Inflammatory macrophage treated with lipopolysaccharide for 4 hours (primary cell): ENCODE measurements around the gene TMEM14A.
"Not testable (repeated sequence)": the region's sequence is repeated elsewhere in the genome, so short reads cannot be mapped to it uniquely, and the experiment has no call there.

Source experiments
- DNase-seq: peaks from one replicate; pipeline ENCODE4 v3.0.0-alpha.2; 2020

TMEM14A gene

GRCh38 chr6:52704781-52705502 lies 34.0 kb downstream of the TMEM14A start:
- DNase-seq, result not testable (repeated sequence)

DNA sequence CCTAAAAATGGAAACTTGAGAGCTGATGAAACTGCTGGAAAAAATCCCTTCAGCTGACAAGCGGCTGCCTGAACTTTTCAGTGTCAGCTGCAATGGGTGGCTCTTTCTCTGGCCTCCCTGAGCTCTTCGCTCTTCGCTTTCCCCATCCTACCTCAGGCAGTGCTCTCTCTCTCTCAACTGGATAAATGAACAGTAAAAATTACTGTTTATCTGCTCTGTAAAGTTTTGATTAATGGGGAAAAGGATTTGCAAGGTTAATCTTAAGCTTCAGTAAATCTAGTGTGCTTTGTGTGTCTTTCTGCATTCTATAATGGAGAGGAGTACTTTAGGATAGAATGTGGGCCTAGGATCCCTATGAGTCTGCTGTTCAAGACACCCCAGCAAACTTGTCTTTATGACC lies 35.1 kb downstream of the TMEM14A start:
- no peak for DNase-seq

GRCh38 chr6:52707963-52708680 lies 37.2 kb downstream of the TMEM14A start:
- DNase-seq, result no peak

GRCh38 chr6:52712136-52712535 lies 41.2 kb downstream of the TMEM14A start:
- DNase-seq, result no peak

GRCh38 chr6:52714761-52715160 lies 43.8 kb downstream of the TMEM14A start:
- DNase-seq, result not testable (repeated sequence)

DNA sequence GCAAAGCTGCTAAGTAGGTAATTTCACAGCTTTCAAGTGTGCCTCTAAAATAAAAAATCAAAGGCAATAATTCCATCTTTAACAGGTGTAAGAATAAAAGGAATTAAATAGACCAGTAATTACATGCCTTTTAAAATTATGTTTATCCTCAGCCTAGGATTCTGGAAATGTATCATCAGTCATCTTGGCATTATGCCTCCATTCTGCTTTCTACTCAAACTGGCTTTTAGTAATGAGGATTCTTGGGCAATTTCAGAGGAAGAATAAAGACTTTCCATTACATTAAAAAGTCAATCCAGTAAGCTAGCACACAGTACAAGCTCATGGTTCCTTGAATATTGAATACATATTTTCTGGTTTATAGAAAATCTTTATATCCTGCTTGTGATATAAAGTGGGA lies 47.6 kb downstream of the TMEM14A start:
- DNase-seq, result no peak

DNA sequence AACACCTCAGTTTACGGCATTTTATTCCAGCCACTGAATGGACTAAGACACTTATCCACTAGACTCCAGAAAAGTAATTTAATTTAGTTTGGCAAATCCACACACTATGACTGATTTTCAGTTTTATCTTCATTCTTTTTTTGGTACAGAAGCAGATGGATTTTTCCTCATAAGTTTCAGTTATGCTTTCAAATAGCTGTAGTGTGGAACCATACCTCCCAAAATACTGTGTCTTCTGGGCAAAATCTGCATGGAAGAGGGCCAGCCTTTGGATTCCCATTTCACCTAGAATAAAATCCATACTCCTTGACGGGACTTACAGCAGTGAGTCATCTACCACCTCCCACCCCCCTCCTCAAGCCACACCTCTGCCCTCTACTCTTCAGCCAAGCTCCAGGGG lies 49.4 kb downstream of the TMEM14A start:
- no peak for DNase-seq

DNA sequence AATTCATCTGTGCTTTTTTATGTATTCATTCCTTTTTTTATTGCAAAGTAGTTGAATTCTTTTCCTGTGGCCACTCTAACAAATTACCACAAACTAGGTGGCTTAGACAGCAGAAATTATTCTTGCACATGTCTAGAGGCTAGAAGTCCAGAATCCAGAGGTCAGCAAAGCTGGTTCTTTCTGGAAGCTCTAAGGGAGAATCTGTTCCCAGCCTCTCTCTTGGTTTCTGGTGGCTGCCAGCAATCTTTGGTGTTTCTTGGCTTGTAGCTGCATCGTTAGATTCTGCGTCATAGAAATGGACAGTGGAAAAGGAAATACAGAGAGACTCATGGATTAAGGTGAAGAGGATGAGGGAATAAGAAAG lies 53.1 kb downstream of the TMEM14A start:
- DNase-seq, result no peak

GRCh38 chr6:52724406-52725121 lies 53.7 kb downstream of the TMEM14A start:
- peak; percentile 82 for DNase-seq

DNA sequence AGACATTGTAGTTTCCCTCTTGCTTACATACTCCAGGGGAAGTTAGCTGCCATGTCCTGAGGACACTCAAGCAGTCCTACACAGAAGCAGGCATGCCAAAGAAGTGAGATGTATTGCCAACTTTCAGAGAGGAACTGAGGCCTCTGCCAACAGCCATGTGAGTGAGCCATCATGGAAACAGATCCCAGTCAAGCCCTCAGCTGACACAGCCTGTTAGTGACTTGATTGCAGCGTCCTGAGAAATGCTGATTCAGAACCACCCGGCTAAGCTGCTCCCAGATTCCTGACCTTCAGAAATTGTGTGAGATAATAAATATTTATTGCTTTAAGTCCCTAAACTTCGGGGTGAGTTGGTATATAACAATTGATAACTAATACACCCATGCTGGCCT lies 54.2 kb downstream of the TMEM14A start:
- DNase-seq, result peak; percentile 57

GRCh38 chr6:52725535-52726192 lies 54.8 kb downstream of the TMEM14A start:
- DNase-seq, result no peak

DNA sequence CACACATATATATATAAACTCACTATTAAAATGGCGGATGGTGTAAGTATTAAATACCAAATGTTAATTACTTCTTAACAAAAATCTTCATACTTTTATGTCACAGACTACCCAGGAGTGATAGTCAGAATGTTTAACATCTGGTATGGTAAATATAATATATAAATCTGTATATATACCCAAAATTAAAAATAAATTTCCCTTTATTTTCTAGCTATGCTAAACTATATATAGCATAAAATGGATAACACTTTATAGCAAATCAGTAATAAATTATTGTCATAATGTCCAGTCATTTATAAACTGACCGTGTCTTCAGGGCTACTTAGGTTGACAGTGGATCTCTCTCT lies 55.3 kb downstream of the TMEM14A start:
- DNase-seq, result no peak

DNA sequence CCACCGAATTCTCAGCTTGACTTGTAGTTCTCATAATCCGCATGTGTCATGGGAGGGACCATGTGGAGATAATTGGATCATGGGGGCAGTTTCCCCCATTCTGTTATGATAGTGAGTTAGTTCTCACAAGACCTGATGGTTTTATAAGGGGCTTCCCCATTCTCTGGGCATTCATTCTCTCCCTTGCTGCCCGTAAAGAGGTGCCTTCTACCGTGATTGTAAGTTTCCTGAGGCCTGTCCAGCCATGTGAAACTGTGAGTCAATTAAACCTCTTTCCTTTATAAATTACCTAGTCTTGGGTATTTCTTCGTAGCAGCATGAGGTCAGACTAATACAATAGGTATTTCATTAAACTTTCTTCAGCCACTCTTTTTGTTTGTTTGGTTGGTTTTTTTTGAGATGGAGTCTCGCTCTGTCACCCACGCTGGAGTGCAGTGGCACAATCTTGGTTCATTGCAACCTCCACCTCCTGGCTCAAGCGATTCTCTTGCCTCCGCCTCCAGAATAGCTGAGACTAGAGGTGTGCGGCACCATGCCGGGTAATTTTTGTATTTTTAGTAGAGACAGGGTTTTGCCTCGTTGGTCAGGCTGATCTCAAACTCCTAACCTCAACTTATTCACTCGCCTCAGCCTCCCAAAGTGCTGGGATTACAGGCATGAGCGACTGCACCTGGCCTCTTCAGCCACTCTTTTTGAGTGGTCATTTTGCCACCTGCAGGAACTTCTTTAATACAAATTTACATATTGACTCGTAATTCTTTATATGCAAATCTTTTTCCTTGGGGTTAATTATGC lies 56.0 kb downstream of the TMEM14A start:
- DNase-seq, result no peak

- no peak for DNase-seq
Observed at GRCh38 chr6:52727908-52728307, 57.0 kb downstream of the TMEM14A start.

DNA sequence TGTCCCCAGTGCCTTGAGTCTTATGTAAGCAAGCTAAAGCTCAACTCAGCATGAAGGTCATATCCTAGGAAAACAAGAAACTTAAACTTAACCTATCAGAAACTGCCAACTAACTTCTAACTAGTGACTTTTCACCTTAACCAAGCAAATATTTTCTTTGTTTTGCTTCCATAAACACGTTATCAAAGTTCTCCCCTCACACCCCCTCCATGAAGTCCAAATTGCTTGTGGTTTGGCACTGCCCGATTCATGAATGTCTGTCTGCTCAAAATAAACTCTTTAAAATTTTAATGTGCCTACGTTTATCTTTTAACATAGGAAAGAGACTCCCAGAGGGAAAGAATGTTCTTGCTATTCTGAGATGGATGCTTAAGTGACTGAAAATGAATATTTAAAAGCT lies 57.5 kb downstream of the TMEM14A start:
- no peak for DNase-seq

GRCh38 chr6:52729576-52729975 lies 58.7 kb downstream of the TMEM14A start:
- no peak for DNase-seq

- DNase-seq, result no peak
Observed at GRCh38 chr6:52731719-52732118, 60.8 kb downstream of the TMEM14A start.

GRCh38 chr6:52733172-52733571 lies 62.3 kb downstream of the TMEM14A start:
- no peak for DNase-seq

DNA sequence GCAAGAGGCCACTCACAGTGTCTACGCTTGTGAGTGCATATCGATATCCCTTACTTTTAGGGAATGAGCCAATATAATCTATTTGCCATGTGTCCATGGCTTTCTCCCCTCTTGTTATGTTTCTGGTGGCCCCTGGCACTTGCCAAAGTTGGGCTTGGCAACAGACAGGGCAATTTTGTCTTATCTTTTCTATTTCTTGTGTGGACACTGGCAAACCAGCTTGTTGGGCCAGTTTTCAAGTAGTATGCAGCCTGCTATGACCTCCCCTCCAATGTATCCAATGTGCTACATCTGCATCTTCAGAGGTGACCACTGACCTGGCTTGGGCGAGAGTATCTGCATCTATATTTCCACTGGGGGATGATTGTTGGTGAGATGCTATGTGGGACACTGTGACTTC lies 63.2 kb downstream of the TMEM14A start:
- DNase-seq, result no peak

DNA sequence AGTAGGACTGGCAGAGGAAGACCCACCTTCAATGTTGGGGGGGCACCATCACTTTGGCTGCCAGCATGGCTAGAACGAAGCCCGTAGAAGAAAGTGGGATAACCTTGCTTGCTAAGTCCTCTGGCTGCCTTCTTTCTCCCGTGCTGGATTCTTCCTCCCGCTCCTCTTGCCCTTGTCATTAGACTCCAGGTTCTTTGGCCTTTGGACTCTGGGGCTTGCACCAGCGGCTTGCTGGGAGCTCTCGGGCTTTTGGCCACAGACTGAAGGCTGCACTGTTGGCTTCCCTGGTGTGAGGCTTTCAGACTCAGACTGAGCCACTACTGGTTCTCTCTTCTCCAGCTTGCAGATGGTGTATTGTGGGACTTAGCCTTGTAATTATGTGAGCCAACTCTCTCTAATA lies 64.2 kb downstream of the TMEM14A start:
- DNase-seq, result no peak

DNA sequence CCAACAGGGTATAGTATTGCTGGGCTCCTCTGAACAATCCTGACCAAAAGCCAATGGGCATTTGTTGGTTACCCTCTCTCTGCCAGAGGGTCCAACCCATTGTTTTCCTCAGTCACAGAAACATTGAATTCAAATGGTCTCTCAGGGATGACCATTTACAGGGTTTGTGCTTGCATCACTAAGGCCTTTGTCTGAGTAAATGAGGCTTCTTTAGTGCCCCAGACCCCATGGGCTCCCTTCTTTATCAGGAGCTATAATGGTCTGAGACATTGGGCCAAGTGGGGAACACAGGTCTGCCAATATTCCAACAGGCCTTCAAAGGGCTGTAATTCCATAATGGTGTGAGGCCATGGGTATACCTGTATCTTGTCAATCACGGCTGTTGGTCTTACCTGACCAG lies 65.2 kb downstream of the TMEM14A start:
- no peak for DNase-seq
